K562 (cell line): ENCODE measurements around the gene DOCK4. TPM values are rescaled to one million over a fixed set of nuclear protein-coding genes. Genes with fewer than 3 reads are reported as not detected.

Experiments used
- AFF4 ChIP-seq: sonication (generic); formaldehyde crosslinking; IDR thresholded peaks from 2 replicates; pipeline ENCODE4 v1.8.0; 2023; ENCODE audit warnings: mild to moderate bottlenecking, missing genetic modification reagents
- ELF2 ChIP-seq: fragments of 250-450 bp; sonication (Bioruptor Pico); IDR thresholded peaks from 2 replicates; pipeline ENCODE4 v1.5.0; 2021; ENCODE audit warnings: mild to moderate bottlenecking
- LCOR ChIP-seq: sonication (generic); formaldehyde crosslinking; IDR thresholded peaks from 2 replicates; pipeline ENCODE4 v1.8.0; 2022; ENCODE audit warnings: mild to moderate bottlenecking, missing genetic modification reagents
- PCBP2 ChIP-seq: fragments of 200-400 bp; formaldehyde crosslinking; IDR thresholded peaks from 2 replicates; pipeline ENCODE4 v1.6.1; 2018; ENCODE audit warnings: low read length, low read depth, mild to moderate bottlenecking, moderate library complexity; ENCODE audit not compliant: poor library complexity, severe bottlenecking
- SAP30 ChIP-seq: fragments of 200-600 bp; sonication (generic); IDR thresholded peaks from 2 replicates; pipeline ENCODE4 v1.6.1; 2012; ENCODE audit warnings: borderline replicate concordance, low read depth, mild to moderate bottlenecking, moderate library complexity, low read length, control low read depth, inconsistent platforms; ENCODE audit not compliant: insufficient read depth, poor library complexity, severe bottlenecking
- SRSF3 ChIP-seq: fragments of 200-400 bp; formaldehyde crosslinking; IDR thresholded peaks from 2 replicates; pipeline ENCODE4 v1.6.1; 2016; ENCODE audit warnings: mild to moderate bottlenecking, low read length, moderate library complexity; ENCODE audit not compliant: insufficient read depth
- THAP7 ChIP-seq: fragments of 250-450 bp; sonication (Bioruptor Pico); IDR thresholded peaks from 2 replicates; pipeline ENCODE4 v1.5.0; 2021
- polyA plus RNA-seq, 8 experiments: library from polyadenylated mRNA; depleted of rRNA in 4 of 8; stranded (reverse) in 5 of 8; unstranded in 3 of 8; fragments of >200 nt; fragmentation: Nextera tagmentation in 2 of 8; fragmentation: Illumina TruSeq in 1 of 8; extraction: Ambion mirVana in 2 of 8; extraction: Trizol in 1 of 8; gene quantifications; 2 replicates each; pipeline versions ENCODE4 v1.2.1 to v1.2.3, GENCODE V29; 2011 to 2014; ENCODE audit warnings: inconsistent platforms in 1 of 8, missing spikeins in 1 of 8
- total RNA-seq, 7 experiments: library from RNA; depleted of rRNA in 6 of 7; stranded (reverse); fragments of >200 nt in 6 of 7; fragmentation: Illumina TruSeq in 2 of 7; extraction: Trizol in 2 of 7; gene quantifications; 2 replicates each; pipeline versions ENCODE4 v1.2.1 to v1.2.3, GENCODE V29; 2011 to 2021; ENCODE audit warnings: low replicate concordance in 1 of 7

The DOCK4 gene
- total and polyA plus RNA-seq, 9 of the 15 experiments (the other 6 are each of a cell fraction or from before 2014, with no cell fraction given) = 0.42 to 5.7 (median 2.3) TPM

- TF ChIP-seq AFF4 (CRISPR knock-in tag) (no peak), PCBP2 (no peak), SAP30 (no peak), SRSF3 (no peak), ELF2 (no peak), THAP7 (CRISPR knock-in tag) (no peak), LCOR (CRISPR knock-in tag) (no peak)
Measured at GRCh38 chr7:112061051-112061450, 145.1 kb downstream of the DOCK4 start (continued).
